T-helper 1 cell (primary cell): ENCODE measurements around the gene DCDC2C.

Experiments
- DNase-seq, 5 donors: peaks; one replicate each; pipeline ENCODE4 v3.0.0-alpha.2; 2012 to 2020

DCDC2C gene

DNA sequence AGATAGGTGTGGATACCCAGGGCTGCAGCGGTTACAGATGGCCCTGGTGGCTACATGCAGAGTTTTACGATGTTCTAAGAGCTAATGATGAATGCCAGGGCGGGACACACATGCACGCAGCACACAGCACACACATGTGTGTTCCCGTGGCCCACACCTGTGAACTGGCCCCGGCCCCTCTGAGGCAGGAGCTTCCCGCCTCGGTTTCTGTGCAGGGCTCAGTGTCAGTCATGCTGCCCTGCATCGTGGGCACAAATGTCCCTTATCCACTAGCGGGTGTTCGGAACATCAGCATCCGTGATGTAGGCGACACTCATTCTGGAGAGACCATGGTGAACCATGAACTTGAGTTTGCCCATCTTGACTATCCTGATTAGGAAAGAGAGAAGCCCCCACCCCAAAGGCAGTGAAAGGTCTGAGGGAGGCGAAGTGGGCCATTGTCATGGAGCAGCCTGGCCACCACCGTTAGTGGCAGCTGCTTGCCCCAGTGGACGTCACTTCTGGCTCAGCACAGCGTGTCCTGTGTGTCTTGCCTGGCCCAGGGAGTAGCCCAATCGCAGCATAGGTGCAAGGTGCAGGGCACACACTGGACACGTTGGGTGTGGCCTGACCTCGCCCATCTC, 43.8 kb downstream of the DCDC2C start:
- DNase-seq: no peak

DNA sequence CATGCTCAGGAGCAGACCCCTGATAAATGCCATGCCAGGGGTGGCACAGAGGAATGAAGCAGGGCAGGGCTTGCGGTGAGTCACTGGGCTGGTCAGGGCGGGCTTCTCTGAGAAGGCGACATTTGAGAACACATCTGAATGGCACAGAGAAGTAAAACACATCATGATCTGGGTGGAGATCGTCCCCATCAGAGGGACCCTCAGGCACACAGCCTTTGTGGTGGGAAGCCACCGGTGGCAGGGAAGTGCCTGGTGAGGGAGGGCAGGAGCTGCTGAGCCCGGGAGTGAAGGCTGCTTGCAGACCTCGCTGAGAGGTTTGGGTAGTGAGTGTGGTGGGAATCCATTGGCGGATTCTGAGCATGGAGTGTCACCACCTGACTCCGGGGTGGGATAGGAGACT, 44.5 kb downstream of the DCDC2C start:
- DNase-seq: no peak

DNA sequence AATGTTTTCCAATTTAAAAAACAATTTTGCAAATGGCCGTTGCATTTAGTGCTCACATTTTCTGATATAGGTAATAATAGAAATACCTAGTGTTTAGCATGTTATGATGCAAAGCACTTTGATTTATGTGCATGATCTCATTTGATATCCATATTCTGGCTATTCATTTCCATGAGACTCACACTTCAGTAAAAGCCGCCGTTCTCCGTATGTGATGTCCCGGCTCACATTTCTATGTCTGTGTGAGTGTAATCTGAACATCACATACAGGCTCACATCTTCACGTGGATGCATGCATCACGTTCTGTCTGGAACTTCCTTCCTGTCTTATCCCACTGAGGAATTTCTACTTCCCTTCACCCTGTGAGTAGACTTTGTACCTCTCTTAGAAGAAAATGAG, 45.8 kb downstream of the DCDC2C start:
- no peak for DNase-seq

DNA sequence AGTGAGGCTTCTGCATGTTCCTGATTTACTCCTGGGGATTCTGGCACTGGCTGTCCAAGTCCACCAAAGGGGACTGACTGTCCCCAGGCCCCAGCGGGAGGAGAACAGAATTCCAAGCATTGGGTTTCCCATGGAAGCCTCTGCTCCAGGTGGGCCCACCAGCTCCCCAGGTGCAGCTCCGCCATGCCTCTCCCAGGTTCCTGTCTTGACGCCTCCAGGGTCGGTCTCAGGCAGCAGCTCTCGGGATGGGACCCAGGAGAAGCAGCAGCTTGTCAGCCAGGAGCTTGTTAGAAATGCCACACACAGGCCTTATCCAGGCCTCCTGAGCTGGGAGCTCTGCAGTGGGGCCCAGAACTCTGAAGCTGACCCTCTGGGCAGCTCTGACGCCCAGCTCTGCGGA, 47.9 kb downstream of the DCDC2C start:
- no peak for DNase-seq

DNA sequence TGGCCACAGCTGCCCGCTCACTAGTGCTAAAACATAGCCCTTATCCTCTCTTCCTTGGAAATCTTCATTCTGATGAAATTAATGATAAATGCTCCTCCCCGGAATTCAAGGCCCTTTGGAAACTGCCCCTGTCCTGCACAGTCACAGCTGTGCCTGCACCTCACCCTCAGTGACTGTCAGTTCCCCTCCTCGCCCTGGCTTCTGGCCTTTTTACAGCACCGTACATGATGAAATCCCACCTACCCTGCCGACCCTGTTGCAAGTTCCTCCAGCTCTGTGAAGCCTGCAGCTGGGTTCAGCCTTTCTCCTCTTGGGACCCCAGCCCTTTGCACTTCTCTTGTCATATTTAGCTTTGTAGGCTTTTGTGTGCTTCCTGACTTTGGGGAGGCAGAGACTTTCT, 48.4 kb downstream of the DCDC2C start:
- no peak for DNase-seq

DNA sequence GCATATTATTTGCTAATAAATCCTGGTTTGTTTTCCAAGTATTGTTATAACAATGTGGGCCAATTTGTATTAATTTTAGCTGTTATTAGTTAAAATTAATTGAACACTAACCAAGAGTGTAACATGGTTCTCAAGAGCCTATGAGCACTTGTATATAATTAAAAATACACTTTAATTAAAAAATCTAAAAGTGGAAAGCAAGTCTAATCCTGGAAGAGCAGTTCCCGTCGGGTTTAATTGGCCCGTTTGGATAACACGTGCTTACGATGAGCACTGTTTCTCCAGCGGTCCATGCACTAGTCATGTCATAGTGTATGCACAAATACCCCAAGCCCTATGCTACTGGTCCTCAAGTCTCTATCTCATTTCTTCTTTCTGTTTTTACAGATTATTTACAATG, 49.0 kb downstream of the DCDC2C start:
- DNase-seq: no peak

DNA sequence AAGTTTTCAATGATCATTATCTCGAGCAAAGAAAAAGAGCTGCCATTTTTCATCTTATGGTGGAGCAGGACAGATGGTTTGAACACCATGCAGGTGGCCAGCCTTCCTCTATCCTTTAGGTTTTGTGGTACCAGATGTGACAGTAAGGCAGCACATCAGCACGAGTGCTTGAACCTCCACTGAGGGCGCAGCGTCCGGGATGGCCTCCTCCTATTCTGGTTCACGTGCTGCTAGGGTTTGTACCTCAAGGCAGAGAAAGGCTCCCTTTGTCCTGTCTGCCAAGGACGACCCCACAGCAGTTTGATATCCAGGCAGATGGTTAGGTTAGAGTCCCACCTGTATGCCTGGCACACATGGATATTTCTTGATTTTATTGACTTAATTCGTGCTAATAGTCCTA, 50.2 kb downstream of the DCDC2C start:
- DNase-seq: no peak

DNA sequence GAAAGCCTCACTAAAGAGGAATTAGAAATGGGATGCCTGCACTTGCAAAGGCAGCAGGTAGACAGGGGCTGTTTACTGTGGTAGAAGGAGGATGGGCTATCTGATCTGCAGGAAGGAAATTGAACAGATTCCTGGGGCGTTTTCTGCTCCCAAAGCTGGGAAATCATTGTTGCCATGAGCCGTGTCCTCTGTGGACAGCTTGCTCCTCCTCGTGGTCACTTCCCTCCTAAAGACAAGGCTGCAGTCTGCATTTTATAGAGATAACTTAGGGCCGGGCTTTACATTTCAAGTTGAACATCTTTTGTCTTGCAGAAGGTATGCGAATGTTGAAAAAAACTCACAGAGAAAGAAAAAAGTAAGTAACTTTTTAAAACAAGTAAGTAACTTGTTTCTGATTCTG, 50.9 kb downstream of the DCDC2C start:
- DNase-seq: no peak

DNA sequence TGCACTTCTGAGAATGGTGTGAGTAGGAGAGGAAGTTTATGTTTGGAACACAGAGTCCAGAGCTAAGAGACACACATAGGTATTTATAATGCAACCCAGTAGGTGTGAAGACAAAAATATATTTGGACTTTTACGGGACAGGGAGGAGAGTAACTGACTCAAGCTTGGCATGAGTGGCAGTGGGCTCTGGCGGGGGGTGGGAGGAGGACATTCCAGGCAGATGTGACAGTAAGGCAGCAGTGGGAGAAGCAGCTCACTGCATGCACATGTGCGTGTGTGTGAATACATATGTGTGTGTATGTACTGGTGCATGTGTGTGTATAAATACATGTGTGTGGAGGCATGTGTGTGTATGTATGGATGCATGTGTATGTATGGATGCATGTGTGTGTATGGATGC, 51.4 kb downstream of the DCDC2C start:
- no peak for DNase-seq

DNA sequence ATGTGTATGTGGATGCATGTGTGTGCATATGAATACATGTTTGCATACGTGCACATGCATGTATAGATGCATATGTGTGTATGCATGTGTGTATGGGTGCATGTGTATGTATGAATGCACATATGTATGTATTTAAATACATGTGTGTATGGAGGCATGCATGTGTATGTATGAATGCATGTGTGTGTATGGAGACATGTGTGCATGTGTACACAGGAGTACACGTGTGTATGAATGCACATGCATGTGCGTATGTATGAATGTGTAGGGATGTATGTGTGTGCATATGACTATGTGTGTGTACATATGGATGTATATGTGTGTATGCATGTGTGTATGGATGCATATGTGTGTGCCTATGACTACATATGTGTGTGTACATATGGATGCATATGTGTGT, 51.9 kb downstream of the DCDC2C start:
- no peak for DNase-seq

DNA sequence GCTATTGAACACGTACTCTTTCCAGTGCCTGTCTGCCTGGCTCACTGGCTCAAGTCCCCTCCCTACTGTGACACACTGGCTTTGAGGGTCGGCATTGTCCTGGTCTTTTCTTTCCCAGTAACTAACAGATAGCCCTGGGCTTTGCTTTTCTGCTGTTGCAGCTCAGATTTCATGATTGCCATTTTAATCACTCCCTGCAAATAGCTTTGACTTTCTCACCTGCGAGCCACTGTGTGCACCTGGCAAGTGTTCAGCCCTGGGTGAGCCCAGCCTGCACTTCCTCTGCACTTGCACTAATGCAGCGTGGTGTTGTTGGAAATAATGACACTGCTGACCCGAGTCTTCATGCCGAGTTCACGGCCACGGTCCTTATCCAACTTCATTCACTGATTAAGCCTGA, 52.9 kb downstream of the DCDC2C start:
- DNase-seq: no peak

DNA sequence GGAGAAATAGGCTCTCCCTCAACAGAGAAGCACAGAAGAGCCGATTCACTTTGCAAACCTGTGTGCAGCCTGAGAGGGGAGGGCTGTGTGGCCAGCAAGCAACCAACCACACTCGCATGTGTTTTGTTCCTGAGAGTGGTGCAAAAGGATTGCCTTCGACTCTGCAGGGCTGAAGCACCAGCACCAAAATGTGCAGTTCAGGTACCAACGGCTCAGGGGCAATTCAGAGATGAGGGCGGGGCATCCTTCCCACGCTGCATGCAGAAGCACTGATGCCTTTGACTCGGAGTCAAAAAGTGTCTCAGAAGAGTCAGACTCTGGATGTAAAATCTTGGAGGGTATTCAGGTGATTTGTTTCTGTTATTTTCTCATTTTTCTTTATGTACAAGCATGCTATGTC, 55.5 kb downstream of the DCDC2C start:
- DNase-seq: no peak

DNA sequence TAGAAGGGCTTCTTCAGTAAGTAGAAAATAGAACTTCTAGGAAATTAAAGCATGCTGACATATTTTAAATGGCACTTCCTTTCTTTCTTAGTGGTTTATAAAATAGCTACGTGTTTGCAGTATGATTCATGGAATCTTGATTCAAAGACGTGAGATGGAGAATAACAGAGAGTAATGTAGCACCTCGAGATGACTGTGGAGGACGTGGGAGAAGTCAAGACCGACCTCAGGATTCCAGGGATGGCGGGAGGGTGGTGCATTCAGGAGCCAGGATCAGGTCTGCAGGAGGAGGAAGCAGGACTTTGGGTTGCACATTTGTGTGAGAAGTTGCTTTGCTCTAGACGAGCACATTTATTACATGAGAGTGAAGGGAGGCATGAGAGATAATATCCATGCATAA, 56.0 kb downstream of the DCDC2C start:
- no peak for DNase-seq

DNA sequence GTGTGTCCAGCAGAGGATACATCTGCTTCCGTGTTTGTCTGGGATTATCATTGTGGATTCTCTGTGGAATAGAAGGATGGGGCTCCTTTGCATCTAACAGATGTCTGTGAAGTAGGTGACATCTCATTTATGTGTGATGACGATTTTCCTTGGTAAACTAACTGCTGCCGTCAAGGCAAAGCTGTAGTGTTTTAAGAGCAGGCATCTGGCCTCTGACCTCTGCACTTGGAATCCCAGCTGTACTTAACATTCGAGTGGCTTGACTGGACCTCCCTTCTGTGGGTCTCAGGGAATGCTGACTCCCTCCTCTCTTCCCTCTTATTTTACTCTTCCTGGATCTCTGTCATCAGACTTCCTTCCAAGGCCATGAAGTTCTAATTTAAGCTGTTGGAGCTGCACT, 56.4 kb downstream of the DCDC2C start:
- no peak for DNase-seq

DNA sequence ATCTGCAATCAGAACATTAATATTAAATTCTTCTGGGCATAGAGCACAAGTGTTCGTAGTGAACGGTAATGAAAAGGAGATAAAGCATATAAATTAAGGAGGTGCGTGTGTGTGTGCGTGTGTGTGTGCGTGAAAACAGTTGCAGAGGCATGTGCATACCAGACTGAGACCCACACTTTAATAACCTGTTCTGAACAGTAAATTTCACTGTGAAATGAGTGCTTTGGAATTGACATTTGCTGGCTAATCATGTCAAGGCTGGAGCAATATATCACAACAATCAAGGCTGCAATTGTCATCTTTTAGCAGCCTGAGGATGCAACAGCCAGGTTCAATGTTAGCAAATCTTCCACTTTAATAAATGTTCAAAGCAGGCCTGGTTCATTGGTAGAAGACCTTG, 57.9 kb downstream of the DCDC2C start:
- no peak for DNase-seq

DNA sequence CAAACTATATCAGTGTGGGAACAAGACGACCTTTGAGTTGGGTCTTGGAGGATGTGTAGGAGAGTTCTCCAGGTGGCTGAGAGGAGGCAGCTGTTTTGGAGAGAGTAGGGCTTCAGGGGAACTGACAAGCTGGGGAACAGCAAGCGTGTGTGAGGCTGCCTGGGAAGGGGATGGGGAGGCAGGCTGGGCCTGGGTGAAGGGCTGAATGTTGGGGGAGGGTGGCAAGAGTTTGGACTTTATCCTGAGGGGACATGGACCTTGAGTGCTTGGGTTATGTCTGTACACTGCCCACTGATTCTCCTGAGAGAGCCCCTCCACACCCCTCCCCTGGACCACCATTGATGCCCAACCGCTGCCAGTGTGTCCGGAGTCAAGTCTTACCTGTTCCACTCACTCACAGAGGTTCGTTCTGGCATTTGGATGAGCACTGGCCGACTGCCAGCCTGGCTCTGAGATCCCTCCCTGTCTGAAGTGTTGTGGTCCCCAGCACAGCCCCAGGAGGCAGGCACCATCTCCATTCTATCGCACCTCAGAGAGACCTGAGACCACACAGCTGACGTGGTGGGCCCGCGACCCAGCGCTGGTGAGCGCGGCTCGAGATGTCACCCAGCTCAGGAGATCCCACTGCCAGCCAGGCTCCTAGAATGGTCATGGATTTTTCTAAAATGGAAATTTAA, 59.5 kb downstream of the DCDC2C start:
- no peak for DNase-seq

DNA sequence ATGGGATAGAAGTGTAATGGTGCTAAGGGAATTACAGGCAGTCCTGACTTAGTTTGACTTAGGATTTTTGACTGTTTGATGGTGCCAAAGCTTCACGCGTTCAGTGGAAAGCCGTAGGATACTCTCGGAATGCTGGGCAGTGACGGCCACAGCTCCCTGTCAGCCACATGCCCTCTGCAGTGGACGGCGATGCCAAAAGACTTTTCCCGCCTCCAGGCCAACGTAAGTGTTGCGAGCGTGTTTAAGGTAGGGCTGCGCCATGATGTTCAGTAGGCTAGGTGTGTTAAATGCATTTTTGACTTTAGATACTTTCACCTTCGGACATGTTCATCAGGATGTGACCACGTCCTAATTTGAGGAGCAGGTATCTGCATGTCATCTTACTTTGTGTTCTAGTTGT, 63.4 kb downstream of the DCDC2C start:
- DNase-seq: no peak

DNA sequence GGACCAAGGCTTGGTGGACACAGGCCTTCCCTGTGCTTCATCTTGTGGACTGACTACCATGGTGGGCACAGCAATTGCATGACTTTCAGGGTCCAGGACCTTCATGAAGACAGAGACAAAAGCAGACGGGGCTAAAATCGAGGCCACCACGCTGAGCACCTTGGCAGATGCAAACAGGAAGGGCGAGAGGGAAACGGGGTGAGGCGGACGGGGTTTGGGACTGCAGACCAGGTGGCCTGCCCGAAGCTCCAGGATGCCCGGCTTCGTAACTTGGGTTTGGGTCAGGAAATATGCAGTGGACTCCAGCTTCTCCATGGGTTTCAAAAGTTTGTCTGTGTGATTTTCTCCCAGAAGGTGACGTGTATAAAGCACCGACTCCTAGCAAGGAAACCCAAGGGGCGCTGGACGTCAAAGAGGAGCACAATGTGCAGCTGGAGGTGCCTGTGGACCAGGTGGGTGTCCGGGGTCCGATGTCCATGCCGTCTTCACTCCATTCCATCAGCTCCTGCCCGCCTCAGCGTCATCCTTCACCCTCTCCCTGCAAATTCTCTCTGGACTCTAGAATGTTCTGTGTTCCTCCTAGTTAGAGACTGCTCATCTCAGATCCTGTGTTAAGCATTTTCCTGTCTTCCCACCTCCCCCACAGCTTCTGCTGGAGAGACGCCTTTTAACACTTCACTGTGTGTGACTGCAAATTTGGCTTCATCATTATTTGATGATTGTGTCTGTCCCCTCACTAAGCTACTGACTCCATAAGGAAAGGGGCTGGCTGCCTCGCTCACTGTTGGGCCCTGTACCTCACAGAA, 65.8 kb downstream of the DCDC2C start:
- DNase-seq: no peak

DNA sequence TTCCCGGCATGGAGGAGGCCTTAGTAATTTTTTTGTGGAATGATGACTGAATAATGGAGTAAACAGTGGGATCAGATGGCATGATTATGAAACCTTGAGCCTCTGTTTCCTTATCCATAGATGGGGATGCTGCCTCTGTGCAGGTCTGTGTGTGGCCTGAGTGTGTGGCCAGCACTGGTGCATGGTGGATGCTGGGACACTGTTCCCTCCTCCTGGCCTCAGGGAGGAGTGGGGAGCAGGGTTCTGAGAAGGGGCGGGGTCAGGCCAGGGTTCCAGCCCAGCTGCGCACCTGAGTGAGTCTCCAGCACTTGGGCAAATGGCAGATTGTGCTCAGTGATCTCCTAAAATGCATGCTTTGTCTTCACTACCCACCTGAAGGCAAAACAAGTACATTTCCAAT, 66.4 kb downstream of the DCDC2C start:
- no peak for DNase-seq

DNA sequence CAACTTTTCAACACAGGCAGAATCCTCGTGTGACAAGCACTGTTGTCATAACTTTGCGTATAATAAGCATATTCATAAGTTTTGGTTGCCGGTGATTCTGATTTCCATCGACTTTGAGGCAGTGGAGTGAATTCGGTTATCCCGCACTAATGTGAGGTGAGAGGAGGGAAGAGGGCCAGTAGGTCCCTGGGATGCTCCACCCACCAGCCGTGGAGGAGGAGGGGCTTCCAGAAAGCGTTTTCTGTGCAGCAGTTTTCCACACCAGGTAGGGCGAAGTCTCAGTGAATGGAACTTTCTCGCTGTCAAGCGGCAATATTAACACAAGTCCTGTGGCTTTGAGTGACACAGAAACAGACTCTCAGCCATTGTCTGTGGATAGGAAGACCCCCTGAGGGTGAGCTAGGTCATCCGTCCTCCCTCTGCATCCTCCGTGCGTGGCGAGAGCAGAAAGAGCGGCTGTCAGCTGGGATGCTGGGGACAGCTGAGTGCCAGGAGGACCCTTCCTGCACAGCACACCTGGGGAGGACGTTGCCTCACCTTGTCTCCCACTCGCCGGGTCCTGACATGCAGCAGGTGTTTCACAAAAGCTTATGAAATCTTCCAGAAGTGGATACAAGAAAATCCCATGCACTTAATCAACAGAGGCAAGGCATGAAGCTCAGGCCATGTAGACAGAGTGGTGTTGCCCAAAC, 67.5 kb downstream of the DCDC2C start:
- no peak for DNase-seq

DNA sequence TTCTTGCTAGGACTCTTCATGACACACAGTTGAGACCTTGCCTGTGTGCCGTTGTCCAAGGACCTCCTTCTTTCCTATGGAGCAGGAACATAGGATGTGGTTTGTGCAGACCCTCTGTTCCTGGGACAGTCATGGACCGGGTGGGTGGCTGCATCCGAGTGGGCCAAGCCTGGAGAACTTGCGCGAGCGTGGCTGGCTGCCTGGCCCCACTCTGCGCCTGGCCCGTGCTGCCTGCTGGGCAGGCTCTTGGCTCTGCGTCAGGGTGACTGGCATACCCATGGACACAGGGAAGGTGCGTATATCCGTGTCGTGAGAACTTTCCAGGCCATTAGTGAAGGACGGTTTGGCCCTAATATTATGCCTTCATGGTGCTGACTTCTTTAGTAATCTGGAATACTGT, 68.2 kb downstream of the DCDC2C start:
- DNase-seq: no peak

DNA sequence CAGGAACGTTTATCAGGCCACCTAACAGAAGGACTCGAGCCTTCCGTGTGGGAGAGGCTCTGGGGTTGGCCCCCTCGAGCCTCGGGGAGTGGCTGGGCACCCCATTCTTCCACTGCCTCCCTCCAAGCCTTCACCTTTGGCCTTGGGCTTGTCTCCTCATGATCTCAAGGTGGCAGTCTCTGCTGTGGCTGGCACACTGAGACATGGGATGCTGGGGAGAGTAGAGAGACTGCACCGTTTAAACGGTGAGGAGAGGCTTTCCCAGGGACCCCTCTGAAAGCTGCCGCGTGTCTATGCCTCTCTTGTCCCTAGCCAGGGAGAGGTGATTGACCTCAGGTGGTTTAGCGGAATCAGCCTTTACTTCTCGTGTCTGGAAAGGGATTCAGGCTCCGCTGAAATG, 71.0 kb downstream of the DCDC2C start:
- no peak for DNase-seq

DNA sequence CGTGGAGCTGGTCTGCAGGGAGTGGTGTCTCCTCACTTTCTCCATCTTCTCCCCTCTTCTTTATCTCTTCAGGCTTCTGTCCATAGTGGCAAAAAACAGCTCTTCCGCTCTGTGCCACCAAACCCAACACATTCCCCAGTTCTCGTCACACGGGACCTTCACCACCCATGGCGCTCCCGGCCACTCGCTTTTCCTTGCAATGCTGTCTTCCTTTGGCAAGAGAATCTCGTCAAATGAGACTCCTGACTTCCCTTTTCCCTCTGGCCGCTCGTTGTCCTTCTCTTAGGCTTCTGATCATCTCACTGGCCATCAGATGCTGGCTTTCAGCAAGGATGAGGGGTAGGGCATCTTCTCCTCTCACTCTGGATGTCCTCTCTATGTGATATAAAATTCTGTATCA, 72.9 kb downstream of the DCDC2C start:
- DNase-seq: no peak

DNA sequence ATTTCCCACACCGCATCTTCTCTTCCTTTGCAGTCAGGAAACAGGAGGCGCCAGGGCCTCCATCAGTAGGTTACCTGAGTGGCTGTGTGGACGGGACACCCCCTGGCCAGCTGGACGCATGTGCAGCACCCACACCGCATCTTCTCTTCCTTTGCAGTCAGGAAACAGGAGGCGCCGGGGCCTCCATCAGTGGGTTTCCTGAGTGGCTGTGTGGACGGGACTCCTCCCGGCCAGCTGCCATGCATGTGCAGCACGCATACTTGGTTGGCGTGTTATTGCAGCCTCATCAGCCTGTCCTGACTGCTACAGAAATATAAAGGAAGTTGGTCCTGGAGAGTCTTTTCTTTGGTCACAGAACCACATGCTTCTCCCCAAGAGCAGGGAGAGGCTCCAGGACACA, 74.6 kb downstream of the DCDC2C start:
- DNase-seq: no peak
